GM19467 (cell line): ENCODE results near the gene LGALS1.
"Not testable (repeated sequence)": the region's sequence is repeated elsewhere in the genome, so short reads cannot be mapped to it uniquely, and the experiment has no call there.

ENCODE experiments used
- ATAC-seq: cut with Tn5 transposase; IDR thresholded peaks from one replicate; pipeline ENCODE4 v1.9.1; 2021; ENCODE audit warnings: mild to moderate bottlenecking, moderate library complexity; ENCODE audit not compliant: unreplicated experiment

Gene LGALS1

DNA sequence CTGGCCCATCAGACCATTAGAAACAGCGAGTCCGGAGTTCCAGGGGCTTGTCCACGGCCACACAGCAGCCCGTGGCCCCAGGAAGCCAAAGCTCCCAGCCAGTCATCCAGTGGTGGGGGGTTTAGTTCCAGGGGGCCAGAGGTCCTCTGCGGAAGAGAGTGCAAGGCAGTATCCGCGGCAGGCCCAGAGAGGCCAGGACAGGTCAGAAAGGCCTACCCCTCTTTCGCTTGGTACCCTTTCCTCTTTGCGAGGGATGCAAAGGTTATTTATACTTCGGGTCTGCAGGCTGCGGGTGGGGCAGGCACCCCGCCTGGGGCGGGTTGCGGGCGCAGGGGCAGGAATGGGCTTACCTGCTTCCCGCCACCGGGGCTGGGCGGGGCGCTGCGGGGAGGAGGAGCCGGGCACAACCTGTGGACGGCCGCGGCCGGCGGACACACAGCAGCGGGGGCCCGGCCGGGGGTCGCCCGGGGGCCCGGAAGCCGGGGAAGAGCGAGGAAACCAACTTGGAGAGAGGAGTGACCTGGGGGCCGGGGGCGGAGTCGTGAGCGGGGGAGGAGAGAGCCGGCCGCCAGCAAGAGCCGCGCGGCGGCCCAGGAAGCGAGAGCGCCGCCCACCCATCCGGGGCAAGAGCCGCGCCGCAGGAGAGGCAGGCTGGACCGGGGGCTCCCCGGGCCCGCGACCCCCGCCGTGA lies 36.2 kb upstream of the LGALS1 start, which contains the start of gene SH3BP1:
SH3BP1 (plus strand) TSS at position 600 of the 691 bp plus-strand sequence. CDS start 119 bp downstream, outside the sequence.
- no peak for ATAC-seq

DNA sequence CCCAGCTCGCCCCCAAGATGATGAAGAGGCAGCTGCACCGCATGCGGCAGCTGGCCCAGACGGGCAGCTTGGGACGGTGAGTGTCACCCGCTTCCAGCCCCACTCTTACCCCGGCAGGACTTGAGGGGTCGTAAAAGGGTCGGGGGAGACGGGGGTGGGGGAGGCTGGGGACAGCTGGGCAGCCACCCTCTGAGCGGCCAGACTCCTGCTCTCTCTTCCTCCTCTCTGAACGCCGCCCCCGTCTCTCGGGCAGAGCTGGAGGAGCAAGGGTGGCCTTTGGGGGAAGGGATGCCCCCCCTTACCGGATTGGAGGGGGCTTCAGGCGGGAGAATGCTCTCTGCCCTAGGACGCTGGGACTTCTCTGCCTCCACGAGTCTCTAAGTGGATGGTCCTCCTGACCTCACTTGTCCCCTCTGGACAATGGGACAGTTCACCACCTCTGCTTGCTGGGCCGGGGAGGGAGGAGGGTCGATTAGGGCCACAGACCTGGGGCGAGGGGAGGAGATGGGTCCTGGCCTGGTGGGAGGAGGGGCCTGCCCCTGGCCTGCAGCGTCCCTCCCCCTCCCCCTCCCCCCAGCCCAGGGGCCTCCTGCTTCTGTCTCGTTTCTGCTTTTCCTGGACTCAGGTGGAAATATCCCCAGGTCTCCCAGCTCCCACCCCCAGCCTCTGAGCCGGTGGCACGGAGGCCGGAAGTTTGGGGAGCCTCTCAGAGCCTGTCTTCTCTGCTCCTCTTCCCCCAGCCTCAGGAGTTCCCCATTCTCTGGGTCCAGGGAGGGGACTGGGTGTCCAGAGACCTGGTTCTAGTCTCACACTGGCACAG lies 35.5 kb upstream of the LGALS1 start:
- ATAC-seq = no peak

DNA sequence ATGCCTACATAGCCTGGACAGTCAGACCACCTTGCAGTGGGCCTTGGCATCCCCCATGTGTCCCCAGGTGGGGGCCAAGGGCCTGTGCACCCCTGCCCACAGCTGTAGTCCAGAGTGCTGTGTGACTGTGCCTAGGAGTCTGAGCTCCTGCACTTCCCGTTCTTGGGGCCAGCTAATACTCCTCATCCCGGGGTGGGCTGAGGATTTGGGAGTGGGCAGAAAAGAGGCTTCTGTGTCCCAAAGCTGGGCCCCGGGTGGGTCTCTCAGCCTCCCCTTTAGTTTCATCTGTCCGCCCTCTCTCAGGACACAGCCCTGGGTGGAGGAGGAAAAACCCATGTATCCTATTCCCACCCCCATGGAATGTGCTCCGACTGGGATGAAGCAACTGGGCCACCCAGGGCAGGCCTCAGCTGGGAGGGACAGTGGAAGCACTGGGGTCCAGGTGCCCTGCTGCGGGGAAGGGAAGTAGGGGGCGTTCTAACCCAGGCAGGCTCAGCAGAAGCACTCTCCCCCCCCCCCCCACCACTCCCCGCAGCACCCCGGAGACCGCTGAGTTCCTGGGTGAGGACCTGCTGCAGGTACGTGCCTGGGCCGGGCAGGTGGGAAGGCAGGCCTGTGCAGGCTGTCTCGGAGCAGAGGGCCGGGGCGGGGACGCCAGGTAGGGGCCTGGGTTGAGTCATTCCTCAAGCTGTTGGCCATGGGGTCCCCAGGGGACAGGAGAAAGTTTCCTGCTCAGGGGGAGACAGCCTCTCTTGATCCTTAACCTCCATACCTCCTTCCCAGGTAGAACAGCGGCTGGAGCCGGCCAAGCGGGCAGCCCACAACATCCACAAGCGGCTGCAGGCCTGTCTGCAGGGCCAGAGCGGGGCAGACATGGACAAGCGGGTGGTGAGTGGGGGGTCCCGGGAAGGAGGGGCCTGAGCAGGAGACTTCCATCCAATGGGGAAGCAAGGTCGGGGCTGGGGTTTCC lies 34.6 kb upstream of the LGALS1 start:
- no peak for ATAC-seq

DNA sequence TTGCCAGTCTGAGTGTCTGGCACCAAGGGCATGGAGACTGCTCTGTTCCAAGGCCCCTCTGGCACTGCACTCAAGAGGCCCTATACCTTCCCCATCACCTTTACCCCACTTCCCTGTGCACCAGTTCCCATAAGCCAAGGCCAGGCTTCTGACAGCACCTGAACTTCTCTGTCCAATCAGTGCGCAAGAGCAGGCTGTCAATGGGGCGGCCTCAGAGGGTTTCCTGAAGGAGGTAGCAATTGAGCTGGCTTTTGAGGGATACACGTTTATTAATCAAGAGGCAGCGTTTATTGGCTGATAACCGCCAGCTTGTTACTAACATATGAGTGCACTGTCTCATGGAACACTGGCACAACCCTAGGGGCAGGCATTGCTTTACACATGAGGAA lies 33.9 kb upstream of the LGALS1 start:
- no peak for ATAC-seq

DNA sequence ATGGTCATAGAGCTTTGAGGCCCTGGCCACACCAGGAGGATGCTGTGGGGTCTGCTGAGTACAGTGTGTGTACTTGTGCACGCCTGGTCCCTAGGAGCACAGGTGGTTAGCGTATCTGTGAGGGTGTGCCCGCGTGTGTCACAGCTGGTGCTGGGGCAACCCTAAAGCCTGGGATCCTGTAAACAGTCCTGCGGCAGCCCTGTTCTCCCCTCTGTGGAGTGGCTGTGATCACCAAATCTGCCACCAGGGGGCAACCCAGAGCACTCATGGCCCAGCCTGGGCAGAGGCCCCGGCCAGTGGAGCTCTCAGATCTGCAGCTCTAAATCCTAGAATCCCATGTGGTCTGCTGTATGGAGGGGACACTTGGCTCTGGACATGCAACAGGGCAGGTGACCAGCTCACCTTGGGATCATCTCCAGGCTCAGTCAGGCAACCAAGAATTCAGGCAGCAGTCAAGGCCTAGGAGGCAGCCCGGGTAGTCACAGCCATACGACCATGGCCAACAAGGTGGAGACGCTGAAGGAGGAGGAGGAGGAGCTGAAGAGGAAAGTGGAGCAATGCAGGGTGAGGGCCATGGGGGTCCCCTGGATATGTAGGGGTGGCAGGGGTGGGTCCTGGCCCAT lies 32.1 kb upstream of the LGALS1 start:
- peak; percentile 50 for ATAC-seq

DNA sequence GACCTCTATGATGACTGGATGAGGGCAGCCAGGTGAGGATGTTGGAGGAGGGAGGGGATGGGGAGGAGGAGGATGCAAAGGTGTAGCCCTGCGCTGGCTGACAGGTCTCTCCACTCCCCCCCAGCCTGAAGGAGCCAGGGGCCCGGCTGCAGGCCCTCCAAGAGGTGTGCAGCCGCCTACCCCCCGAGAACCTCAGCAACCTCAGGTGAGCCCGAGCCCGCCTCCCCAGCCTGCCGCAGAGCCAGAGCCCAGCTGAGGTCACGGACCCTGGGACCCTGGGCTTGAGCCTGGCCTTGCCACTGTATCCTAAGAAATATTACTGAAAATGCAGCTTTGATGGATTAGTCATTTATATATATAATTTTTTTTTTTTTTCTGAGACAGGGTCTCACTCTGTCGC lies 28.1 kb upstream of the LGALS1 start:
- ATAC-seq = no peak

DNA sequence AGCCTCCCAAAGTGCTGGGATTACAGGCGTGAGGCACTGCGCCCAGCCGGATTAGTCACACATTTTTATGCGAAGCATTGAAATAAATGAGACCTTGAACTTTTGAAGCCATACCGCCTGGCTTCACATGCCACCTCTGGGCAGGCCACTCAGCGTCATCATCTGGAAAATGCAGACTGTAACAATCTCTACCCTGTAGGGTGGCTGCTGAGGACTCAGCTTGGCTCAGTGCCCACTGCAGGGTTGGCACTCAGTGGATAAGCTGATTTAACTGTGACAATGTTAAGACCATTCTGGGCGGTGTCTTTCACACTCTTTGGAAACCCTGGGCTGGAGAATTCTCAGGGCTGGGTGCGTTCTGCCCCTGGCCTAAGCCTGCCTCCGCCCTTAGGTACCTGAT lies 27.5 kb upstream of the LGALS1 start:
- no peak for ATAC-seq

DNA sequence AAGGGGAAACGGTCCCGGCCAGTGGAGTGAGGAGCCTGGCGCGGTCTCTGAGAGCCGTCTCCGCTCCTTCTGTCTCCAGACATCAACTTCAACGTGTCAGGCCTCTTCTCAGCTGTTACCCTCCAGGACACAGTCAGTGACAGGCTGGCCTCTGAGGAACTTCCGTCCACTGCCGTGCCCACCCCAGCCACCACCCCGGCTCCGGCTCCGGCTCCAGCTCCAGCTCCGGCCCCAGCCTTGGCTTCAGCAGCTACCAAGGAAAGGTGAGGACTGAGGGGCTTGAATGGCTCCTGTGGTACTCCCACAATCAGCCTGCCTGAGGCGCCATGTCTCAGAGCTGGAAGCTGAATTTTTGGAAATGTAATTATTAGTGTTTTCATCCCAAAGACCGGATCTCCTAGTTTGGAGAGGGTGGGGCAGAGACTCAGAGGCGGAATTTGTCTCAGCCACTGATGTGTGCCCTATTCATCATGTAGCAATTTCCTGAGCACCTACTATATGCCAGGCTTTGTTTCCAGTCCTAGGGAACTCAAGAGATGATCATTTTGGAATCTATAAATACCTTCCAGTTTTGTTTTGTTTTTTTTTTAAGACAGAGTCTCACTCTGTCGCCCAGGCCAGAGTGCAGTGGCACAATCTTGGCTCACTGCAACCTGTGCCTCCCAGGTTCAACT lies 24.8 kb upstream of the LGALS1 start:
- no peak for ATAC-seq

DNA sequence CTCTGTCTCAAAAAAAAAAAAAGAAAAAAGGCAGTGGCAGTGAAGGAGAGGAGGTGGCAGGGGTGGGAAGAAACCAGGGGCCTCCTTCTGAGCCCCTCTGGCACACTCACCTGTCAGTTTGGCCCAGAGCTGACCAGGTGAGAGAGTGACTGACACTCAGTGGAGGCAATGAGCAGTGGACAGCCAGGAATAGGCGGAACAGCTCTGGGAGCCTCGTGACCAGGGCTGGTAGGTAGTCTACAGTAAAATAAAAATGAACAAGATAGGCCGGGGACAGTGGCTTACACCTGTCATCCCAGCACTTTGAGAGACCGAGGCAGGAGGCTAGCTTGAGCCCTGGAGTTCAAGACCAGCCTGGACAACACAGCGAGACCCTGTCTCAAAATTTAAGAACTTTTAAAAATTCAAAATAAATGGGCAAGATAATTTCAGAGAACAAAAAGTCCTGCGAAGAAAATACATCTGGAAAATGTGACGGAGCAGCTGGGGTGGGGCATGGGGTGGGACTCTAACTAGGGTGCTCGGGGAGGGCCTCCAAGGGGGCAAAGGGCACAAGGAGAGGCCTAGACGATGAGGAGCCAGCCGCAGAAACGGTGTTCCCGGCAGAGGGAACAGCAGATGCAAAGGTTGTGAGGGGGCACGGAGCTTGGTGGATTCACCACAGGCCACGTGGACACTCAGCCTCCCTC lies 20.7 kb upstream of the LGALS1 start:
- ATAC-seq = no peak

DNA sequence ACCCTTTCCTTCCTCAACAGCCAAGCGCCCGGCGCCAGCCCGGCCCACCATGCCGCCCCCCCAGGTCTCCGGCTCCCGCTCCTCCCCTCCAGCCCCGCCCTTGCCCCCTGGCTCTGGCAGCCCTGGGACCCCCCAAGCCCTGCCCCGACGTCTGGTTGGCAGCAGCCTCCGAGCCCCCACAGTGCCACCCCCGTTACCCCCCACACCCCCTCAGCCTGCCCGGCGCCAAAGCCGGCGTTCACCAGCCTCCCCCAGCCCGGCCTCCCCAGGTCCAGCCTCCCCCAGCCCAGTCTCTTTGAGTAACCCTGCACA lies 20.2 kb upstream of the LGALS1 start:
- no peak for ATAC-seq

DNA sequence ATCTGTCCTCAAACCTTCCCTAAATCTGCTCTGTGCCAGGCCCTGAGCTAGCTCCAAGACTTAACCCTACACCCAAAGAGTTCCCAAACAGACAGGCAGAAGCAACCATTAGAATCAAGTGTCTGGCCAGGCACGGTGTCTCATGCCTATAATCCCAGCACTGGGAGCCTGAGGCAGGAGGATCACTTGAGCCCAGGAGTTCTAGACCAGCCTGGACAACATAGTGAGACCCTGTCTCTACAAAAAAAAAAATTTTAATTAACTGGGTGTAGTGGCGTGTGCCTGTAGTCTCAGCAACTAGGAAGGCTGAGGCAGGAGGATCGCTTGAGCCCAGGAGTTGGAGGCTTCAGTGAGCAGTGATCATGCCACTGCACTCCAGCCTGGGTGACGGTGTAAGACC lies 18.9 kb upstream of the LGALS1 start:
- ATAC-seq = not testable (repeated sequence)

DNA sequence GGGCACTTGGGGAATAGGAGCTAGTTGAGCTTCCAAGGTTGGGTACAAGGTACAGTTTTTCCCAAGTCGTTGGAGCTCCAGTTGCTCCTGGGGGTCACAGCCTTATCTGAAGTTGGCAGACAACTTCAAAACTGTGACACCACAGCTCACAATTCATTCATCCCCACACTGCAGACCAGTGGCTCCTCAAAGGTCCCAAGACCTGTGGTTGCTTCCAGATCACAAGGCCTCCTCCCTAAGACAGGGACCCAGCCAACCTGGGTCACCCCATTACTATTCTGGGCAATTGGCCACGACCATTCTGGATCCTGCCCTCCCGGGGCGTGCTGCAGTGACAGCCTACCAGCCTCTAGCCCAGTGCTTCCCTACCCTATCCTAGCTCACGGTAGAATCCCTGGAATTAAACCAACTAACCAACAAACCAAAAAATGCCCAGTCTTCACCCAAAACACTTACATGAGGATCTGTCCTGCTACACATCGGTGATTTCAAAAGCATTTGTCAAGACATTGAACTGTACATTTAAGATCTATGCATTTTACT lies 17.8 kb upstream of the LGALS1 start:
- no peak for ATAC-seq

DNA sequence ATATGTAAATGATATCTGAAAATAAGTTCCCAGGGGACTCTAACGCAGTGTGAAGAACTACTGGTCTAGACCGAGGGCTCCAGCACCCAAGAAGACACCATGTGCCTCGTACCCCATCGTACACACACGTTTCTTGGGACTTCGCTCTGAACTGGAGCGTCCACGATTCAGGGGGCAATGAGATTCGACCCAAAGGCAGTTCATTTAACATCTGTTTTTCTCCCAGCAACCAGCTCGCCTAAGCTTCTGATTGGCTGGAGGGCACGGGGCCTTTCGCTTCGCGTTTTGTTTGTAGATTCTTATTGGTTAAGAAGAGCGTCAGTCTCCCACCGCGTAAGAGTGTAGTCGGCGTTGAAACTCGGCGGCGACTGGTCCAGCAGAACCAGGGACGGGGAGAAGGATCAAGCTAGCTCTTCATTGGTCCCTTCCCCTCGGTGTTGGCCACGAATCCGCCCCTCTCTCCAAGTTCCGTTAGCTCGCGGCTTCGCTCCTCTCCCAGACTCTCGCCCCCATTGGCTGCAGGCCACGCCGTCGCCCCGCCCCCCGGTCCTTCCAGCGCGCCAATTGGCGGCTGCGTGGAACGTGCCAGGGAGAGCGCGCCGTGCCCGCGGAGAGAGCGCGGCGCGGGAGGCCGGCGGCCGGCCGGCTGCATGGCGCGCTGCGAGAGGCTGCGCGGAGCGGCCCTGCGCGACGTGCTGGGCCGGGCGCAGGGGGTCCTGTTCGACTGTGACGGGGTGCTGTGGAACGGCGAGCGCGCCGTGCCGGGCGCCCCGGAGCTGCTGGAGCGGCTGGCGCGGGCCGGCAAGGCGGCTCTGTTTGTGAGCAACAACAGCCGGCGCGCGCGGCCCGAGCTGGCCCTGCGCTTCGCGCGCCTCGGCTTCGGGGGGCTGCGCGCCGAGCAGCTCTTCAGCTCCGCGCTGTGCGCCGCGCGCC lies 17.0 kb upstream of the LGALS1 start, which contains the start of gene PDXP:
PDXP (plus strand) TSS at position 591 of the 933 bp plus-strand sequence; CDS start at position 651, 60 bp downstream.
- peak; percentile 78 for ATAC-seq

DNA sequence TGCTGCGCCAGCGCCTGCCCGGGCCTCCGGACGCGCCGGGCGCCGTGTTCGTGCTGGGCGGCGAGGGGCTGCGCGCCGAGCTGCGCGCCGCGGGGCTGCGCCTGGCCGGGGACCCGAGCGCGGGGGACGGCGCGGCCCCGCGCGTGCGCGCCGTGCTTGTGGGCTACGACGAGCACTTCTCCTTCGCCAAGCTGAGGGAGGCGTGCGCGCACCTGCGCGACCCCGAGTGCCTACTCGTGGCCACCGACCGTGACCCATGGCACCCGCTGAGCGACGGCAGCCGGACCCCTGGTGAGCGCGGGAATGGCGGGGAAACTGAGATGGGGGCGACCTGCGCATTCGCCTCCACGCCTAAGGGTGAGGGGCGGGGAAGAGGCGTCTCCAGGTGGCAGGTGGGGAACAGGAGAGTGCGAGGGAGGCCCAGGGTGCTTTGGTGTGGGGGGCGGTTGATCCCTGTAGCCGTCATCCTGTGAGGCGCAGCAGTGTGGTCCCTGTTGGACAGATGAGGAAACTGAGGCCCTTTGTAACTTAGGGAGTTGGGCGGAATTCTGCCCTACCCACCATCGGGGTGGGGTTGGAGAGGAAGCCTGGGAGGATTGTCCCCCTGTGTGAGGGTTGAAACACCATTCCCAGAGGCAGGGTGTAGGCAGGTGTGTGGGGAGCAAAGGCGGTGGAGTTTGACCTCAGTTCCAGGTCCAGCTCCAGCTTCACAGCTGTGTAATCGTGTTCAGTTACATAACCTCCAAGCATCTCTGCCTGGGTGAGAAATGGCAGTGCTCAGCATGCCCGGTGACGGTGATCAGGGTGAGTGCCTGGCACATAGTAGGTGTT lies 16.2 kb upstream of the LGALS1 start:
- peak; percentile 14 for ATAC-seq

DNA sequence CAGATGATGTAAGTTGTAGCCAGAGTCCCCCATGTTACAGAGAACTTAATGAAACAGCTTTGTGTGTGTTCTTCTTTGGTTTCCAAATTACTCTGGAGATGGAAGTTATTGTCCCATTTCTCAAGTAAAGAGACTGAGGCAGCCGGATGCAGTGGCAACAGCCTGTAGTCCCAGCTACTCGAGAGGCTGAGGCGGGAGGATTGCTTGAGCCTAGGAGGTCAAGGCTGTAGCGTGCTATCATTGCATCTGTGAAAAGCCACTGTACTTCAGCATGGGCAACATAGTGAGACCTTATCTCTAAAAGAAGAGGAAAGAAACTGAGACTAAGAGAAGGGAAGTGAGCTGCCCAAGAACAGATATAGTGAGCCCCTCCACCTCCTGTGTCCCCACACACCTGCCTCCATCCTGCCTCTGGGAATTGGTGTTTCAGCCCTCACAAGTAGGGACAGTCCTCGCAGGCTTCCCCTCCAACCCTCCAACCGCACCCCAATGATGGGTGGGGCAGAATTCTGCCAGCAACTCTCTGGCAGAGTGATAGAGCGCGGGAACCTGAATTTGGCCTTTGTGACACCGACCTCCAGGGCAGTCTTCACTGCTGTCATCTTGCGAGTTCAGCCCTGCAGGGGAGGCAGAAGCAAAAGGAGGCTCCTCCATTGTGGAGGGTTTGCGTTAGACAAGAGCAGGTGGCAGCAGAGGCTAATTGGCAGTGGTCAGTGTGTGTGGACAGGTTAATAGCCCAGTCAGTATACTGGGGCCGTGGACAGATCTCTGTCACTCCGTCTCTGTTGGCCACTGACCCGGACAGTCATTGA lies 15.3 kb upstream of the LGALS1 start:
- no peak for ATAC-seq

DNA sequence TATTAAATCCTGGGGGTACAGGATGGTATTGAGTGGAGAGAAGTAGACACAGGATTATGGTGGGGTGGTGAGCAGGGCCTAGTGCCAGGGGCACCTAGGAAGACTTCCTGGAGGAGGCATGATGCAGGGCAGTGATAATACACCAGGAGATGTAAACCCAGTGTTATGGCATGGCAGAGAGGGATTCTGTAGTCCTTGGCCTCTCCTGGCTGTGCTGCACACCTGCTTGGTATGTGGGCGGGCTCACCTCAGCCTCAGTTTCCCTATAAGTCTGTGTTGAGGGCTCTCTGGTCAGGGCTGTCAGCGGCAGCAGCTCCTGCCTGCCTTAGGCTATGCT lies 14.8 kb upstream of the LGALS1 start:
- no peak for ATAC-seq
